AG09319 (cell line): ENCODE measurements around the gene NOSIP.
A peak's percentile ranks its signal among the peaks of the same experiment; 100 is the strongest.

Source experiments
- DNase-seq: peaks from one replicate; pipeline ENCODE4 v3.0.0-alpha.2; 2010; ENCODE audit warnings: low read depth; ENCODE audit errors: extremely low read depth
- CTCF ChIP-seq: IDR thresholded peaks from 2 replicates; pipeline ENCODE4 v1.5.1; 2011; ENCODE audit warnings: low read depth, mild to moderate bottlenecking, inconsistent platforms, low read length, moderate library complexity

The NOSIP gene

GRCh38 chr19:49513746-49514118 lies 66.6 kb downstream of the NOSIP start:
- no peak for TF ChIP-seq CTCF
- DNase-seq, result no peak

GRCh38 chr19:49512970-49513745 lies 67.2 kb downstream of the NOSIP start:
- TF ChIP-seq CTCF, result no peak
- DNase-seq, result no peak

GRCh38 chr19:49507803-49508494 lies 72.4 kb downstream of the NOSIP start:
- DNase-seq, result no peak
- TF ChIP-seq CTCF, result no peak

- DNase-seq, result no peak
Measured at GRCh38 chr19:49506575-49507105, 73.7 kb downstream of the NOSIP start.

More at GRCh38 chr19:49506575-49507105, 73.7 kb downstream of the NOSIP start:
- peak; percentile 72 for TF ChIP-seq CTCF
